Retina (tissue), 1 donor: ENCODE data around the gene MIA2.
"Not testable (repeated sequence)": the region's sequence is repeated elsewhere in the genome, so short reads cannot be mapped to it uniquely, and the experiment has no call there.

ENCODE experiments used
- DNase-seq: peaks from one replicate; pipeline ENCODE4 v3.0.0-alpha.2; 2016

MIA2 gene

DNA sequence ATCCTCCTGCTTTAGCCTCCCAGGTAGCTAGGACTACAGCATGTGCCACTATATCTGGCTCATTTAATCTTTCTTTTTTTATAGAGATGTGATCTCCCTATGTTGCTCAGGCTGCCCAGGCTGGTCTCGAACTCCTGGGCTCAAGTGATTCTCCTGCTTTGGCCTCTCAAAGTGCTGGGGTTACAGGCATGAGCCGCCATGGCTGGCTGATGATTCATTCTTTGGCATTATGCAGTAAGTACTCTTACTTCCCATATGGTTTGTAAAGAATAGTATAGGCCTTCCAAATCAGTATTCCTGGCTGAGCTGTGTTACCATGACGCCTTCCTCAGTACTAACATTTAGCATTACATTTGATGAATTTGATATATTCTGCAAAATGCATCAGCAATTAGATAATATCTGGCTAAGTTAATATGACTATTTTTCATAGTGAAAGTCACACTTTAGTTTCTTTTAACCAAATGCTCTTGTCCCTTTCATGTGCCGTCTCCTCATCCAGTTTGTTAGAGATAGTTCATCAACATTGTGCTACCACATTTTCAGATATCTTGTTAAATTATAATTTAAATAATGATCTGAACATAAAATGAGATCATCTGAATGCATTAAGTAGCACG lies 3.2 kb upstream of the MIA2 start:
- DNase-seq, result no peak

DNA sequence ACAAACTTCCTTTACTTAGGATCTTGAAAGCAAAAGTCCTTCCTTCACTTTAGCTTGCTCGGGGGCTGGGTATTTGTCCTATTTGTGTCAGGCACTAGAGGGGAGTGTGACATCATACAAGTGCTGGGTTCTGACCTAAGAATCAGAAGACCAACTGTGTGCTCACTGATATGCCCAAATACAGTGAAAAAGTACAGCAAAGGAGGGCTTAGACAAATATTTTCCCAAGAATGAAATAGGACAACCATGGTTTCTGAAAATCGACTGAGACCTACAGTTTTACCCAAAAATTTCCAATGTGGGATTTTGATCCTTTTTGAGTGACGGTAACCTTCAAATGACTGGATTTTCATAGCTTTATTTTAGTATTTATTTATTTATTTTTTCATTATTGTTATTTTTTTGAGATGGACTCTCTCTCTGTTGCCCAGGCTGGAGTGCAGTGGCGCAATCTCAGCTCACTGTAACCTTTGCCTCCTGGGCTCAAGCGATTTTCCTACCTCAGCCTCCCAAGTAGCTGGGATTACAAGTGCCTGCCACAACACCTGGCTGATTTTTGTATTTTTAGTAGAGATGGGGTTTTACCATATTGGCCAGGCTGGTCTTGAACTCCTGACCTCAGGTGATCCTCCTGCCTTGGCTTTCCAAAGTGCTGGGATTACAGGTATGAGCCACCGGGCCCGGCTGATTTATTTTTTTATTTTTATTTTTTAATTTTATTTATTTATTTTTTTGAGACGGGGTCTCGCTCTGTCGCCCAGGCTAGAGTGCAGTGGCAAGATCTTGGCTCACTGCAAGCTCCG lies 1.8 kb upstream of the MIA2 start:
- not testable (repeated sequence) for DNase-seq

DNA sequence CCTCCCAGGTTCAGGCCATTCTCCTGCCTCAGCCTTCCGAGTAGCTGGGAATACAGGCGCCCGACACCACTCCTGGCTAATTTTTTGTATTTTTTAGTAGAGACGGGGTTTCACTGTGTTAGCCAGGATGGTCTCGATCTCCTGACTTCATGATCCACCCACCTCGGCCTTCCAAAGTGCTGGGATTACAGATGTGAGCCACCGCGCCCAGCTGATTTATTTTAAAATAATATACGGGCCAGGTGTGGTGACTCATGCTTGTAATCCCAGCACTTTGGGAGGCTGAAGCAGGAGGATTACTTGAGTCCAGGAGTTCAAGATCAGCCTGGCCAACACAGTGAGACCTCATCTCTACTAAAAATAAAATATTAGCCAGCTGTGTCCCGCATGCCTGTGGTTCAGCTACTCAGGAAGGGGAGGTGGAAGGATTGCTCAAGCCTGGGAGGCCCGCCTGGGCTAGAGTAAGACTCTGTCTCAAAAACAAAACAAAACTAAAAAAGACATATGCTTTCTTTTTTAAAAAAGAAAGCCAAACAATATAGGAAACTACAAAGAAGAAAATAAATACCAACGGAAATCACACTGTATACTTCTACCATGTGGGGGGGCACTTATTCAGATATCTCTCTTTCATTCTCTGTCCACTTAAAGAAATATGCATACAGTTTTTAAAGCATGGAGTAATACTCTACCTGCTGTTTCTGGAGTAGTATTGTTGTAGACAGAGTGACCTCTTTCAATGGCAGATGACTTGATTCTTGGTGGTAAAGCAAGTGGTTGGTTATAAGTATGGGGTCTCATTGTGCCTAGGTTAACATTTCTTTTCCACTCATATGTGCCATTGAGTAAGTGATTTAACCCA lies 930 bp upstream of the MIA2 start:
- DNase-seq, result no peak

DNA sequence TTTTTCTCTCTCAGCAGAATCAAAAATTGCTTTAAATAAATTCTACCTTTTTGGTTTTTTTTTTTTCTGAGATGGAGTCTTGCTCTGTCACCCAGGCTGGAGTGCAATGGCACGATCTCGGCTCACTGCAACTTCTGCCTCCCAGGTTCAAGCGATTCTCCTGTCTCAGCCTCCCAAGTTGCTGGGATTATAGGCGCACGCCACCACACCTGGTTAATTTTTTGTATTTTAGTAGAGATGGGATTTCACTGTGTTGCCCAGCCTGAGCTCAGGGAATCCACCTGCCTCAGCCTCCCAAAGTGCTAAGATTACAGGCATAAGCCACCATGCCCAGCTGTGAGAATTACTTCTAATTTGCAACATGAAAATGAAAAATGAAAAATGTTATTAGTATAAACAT lies 1.3 kb downstream of the MIA2 start:
- not testable (repeated sequence) for DNase-seq

DNA sequence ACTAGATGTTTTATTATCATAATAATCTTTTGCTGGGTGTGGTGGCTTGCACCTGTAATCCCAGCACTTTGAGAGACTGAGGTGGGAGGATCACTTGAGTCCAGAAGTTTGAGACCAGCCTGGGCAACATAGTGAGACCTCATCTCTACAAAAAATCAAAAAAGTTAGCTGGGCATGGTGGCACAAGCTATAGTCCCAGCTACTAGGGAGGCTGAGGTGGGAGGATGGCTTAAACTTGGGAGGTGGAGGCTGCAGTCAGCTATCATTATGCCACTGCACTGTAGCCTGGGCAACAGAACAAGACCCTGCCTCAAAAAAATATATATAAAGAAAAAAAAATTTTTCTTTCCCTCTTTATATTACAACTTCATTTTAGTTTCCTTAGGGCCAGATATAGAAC lies 1.8 kb downstream of the MIA2 start:
- DNase-seq, result not testable (repeated sequence)

DNA sequence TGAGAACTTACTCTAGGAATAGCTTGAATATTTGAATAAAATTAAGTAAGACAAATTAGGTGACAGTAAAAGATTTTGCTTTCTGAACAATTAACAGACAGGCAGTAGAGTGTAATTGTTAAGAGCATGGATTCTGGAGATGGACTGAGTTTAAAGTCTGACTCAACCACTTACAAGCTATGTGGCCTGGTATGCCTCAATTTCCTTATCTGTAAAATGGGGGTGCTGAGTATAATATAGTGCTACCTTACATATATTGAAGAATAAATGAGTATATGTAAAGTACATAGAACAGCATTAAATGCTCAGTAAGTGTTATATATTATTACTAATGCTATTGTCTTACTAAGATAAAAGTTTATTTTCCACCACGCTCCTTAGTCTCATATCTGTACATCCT lies 7.1 kb downstream of the MIA2 start:
- no peak for DNase-seq

DNA sequence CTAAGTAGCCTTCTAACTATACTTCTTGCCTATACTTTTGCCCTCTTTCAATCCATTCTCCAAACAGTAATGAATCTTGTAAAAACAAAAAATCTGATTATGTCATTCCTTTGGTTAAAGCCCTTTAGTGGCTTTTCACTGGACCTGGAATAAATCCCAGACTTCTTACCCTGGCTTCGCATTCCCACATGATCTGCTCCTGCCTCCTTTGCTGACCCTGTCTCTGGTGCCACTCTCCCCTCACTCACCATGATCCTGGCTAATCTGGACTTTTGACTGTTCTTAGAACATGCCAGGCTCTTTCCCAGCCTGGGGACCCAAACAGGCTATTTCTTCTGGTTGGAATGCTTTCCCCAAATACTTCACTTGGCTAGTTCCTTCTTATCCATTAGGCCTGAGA lies 7.9 kb downstream of the MIA2 start:
- DNase-seq, result no peak

DNA sequence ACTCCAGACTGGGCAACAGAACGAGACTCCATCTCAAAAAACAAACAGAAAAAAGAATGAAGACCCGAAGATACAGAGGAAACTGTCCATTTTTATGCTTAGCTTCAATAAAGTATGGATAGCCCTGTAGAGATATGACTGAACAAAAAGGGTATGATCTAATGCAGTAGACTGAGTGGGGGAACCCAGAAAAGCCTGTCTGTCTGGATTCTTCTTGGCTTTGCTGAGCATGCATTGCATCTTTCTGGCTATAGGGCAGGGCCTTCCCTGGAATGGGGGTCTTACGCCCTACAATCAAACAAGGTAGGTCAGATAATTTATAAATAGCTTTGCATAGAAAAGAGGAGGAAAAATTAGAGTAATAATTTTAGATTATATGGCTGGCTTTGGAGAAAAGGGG lies 10.1 kb downstream of the MIA2 start:
- DNase-seq, result no peak

DNA sequence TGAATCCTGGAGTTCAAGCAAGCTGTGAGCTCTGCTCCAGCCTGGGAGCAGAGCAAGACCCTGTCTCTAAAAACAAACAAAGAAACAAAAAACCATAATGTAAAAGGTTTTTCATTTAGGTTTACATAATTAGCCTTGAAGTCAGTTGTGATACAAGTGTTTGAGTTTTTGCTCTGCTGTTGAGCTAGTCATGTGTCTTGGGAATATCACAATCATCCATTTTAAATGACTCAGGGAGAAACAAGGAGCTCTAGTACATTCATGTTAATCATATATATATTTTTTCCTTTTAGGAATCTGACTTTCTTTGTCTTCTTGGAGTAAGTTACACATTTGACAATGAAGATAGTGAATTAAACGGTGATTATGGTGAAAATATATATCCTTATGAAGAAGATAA lies 12.9 kb downstream of the MIA2 start:
- no peak for DNase-seq

DNA sequence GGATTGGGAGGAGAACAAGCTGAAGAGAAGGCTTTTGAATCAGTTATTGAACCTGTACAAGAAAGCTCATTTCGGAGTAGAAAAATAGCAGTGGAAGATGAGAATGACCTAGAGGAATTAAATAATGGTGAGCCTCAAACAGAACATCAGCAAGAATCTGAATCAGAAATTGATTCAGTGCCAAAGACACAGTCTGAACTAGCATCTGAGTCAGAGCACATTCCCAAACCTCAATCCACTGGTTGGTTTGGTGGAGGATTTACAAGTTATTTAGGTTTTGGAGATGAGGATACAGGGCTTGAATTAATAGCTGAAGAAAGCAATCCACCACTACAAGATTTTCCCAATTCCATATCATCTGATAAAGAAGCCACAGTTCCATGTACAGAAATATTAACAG lies 13.5 kb downstream of the MIA2 start:
- no peak for DNase-seq

DNA sequence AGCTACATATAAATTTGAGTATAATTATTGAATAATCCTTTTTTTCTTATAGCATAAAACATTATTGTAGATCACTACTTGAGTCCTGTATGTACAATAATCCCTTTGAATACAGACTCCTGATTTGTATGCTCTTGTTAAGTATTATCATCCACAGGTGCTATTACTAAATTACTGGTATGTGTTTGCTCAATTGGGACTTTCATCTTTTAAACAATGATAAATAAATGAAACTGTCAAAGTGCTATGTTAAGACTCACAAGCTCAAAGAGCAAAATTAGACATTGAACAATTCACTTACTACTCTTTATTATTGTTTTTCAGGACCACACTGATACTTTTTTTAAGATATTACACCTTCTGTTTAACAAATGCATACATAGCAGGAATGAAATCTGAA lies 17.8 kb downstream of the MIA2 start:
- DNase-seq, result no peak

DNA sequence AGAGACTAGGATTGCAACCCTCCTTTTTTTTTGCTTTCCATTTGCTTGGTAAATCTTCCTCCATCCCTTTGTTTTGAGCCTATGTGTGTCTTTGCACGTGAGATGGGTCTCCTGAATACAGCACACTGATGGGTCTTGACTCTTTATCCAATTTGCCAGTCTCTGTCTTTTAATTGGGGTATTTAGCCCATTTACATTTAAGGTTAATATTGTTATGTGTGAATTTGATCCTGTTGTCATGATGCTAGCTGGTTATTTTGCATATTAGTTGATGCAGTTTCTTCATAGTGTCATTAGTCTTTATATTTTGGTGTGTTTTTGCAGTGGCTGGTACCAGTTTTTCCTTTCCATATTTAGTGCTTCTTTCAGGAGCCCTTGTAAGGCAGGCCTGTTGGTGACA lies 23.7 kb downstream of the MIA2 start:
- DNase-seq, result not testable (repeated sequence)

DNA sequence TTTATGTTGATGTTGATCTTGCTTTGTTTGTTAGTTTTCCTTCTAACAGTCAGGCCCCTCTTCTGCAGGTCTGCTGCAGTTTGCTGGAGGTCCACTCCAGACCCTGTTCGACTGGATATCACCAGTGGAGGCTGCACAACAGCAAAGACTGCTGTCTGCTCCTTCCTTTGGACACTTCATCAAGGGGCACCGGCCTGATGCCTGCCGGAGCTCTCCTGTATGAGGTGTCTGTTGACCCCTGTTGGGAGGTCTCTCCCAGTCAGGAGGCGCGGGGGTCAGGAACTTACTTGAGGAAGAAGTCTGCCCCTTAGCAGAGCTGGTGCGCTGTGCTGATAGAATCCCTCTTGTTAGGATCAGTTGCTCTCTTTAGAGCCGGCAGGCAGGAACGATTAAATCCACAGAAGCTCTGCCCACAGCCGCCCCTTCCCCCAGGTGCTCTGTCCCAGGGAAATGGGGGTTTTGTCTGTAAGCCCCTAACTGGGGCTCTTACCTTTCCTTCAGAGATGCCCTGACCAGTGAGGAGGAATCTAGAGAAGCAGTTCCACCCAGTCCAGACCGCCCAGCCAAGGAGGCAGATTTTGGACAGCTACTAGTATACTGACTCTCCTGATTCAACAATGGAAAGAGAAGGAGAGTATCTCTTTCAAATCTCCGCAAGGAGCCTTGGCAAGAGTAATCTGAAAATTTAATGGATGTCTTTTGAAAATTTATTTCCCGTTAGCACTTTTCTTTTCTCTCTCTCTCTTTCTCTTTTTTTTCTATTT lies 25.2 kb downstream of the MIA2 start:
- DNase-seq, result no peak

DNA sequence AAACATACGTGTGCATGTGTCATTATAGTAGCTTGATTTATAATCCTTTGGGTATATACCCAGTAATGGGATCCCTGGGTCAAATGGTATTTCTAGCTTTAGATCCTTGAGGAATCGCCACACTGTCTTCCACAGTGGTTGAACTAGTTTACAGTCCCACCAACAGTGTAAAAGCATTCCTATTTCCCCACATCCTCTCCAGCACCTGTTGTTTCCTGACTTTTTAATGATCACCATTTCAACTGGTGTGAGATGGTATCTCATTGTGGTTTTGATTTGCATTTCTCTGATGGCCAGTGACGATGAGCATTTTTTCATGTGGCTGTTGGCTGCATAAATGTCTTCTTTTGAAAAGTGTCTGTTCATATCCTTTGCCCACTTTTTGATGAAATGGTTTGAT lies 26.4 kb downstream of the MIA2 start:
- not testable (repeated sequence) for DNase-seq

DNA sequence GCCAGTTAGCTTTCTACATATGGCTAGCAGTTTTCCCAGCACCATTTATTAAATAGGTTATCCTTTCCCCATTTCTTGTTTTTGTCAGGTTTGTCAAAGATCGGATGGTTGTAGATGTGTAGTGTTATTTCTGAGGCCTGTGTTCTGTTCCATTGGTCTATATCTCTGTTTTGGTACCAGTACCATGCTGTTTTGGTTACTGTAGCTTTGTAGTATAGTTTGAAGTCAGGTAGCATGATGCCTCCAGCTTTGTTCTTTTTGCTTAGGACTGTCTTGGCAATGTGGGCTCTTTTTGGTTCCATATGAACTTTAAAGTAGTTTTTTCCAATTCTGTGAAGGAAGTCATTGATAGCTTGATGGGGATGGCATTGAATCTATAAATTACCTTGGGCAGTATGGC lies 28.5 kb downstream of the MIA2 start:
- DNase-seq, result not testable (repeated sequence)

DNA sequence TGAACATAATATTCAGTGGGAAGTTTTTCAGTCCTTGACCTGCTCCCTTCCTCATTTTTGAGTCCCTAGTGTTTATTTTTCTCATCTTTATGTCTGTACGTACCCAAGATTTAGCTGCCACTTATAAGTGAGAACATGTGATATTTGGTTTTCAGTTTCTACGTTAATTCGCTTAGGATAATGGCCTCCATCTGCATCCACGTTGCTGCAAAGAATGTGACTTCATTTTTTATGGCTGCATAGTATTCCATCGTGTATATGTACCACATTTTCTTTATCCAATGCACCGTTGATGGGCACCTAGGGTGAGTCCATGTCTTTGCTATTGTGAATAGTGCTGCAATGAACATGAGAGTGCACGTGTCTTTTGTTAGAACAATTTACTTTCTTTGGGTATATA lies 30.3 kb downstream of the MIA2 start:
- DNase-seq, result no peak

DNA sequence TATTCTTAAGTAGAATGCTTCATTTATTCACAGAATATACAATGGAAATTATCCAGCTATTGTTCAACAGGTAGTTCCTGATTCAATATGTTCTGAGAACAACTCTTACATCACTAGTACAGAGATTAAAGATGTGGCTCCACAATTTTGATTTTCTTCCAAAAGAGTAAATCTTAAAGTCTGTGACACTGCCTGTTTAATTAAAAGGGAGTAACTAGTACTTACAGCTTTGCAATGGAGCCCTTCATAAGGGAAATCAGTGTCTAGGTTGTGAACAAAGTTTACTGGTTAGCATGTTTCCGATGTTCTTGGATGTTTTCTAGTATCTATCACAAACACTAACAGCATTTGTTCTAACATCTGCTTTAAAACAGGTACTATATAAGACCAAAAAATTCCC lies 30.8 kb downstream of the MIA2 start:
- no peak for DNase-seq

DNA sequence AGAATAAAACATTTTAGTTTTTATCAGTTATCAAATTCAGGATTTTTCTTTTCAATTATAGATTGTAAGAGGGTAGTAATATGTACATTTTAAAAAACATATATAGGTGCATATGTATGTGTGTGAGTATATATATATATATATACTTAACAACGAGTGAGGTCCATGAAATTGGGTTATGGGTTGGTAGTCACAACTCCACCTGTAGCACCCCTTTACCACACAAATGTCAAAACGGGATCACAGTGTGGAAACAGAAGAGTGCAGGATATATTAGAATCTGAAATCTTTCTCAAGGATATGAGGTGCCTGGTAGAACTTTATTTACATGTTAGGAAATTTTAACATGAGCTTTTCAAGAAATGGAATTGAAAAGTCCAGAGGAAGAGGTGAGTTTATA lies 31.3 kb downstream of the MIA2 start:
- DNase-seq, result no peak

DNA sequence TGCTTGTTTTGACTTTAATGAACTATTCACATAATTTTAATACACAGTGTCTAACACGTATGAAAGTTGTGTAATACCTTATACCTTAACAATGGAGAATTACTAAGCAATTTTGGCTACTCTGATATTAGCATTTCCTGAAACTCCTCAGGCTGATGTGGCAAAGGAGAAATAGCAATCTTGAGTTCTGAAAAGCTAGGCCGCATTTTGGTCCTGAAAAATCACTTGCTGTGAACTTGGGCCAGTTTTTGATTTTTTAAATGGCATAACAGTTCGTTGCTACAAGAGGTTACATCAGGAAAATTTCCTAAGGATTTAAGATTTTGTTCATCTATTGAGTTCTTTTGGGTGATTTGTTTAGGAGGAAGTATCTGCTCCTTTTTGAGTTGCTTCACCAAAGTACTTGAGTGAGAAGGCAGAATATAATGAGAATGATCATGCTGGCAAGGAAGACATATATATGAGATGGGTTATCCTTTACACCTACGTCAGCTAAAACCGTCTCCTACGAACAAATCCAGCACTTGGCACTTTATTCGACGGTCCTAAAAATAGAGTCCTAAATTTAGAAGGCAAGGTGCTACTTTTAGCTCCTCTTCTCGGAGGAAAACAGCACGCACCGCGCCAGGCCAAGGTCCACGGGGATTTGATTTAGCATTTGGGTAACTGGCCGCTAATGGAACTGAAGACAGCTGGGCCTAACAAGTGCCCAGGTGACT lies 32.2 kb downstream of the MIA2 start:
- no peak for DNase-seq

DNA sequence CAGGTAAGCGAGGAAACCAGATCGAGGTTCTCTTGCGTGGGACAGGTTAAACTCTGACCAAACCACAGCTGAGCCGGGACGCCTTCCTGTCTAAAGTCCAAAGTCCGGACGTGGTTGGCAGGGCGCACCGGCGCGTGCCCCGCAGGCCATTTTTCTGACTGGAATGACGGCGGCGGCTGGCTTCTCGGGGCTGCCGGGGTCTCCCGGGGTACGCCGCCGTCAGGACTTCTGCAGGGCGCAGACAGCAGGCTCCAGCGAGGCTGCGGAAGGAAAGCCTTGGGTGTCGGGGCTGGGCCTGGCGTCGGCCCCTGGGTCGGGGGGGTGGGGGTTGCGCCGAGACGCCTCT lies 32.8 kb downstream of the MIA2 start:
- DNase-seq, result no peak

DNA sequence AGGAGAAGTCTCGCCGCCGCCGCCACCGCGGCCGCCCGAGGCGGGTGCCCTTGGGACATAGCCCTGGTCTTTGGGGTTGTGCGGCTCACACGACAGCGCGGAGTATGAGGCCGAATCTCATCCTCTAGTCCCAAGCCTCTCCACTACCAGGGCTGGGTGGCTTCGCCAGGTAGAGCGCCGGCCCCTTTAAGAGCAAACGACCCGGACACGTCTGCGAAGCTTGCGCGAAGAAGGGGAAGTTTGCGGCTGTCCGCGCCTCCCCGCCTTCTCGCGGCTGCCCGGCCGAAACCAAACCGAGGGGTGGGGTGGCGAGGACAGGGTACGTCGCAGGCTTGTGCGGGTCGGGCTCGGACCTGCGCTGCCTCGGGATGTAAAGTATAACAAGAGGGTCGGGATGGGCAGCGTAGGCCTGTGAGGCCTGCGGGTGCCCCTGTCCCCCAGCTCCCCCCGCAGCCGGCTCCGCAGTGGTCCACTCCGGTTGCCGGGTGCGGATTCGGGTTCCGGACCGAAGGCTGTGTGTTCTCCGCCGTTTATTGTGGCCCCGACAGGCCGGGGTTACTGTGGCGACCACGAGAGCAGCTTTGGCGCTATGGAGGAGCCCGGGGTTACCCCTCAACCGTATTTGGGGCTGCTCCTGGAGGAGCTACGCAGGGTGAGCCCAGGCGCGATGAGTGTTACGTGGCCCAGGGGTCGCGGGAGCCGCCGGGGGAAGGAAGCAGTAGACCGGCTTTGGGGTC lies 33.3 kb downstream of the MIA2 start:
- DNase-seq, result peak; percentile 97

DNA sequence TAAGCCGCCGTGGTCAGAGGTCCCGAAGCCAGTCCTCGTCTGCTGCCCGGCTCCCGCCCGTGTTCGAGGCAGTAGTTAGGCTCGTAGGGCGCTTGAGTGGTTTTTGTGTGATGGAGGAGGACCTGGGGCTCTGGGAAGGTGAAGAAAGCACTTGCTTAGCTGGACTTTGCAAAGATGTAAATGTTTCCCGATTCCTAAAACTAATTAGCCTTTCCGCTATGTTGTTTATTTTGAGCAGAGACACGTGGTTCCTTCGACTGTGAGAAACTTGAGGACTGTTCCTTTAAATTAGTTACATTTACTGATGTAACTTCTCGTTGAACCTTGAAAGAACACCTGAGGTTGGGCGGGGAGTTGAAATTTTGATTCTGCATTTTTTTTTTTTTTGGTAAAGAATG lies 33.9 kb downstream of the MIA2 start:
- DNase-seq, result no peak
